RWPE2 (cell line): Measurements from ENCODE around the gene ZC3H4.

ENCODE experiments used
- ATAC-seq: fragments of 200-7000 bp; cut with Tn5 transposase; 3 replicates; pipeline ENCODE4 v1.9.1; 2021; ENCODE audit warnings: low read depth
- DNase-seq: peaks from one replicate; pipeline ENCODE4 v3.0.0-alpha.2; 2020; ENCODE audit warnings: low spot score
- H3K27ac ChIP-seq: fragments of 450-650 bp; 2 replicates; pipeline ENCODE4 v1.5.1; 2017; ENCODE audit warnings: mild to moderate bottlenecking; ENCODE audit not compliant: poor library complexity, severe bottlenecking
- H3K27me3 ChIP-seq: fragments of 250-450 bp; sonication (Bioruptor Pico); 2 replicates; pipeline ENCODE4 v1.5.1; 2021; ENCODE audit warnings: mild to moderate bottlenecking, moderate library complexity; ENCODE audit not compliant: insufficient read depth, poor library complexity, severe bottlenecking
- H3K36me3 ChIP-seq: fragments of 250-450 bp; sonication (Bioruptor Pico); 2 replicates; pipeline ENCODE4 v1.5.1; 2020; ENCODE audit warnings: low read depth, mild to moderate bottlenecking, moderate library complexity
- H3K4me1 ChIP-seq: fragments of 250-450 bp; sonication (Bioruptor Pico); 2 replicates; pipeline ENCODE4 v1.5.1; 2021; ENCODE audit warnings: mild to moderate bottlenecking, moderate library complexity; ENCODE audit not compliant: insufficient read depth, poor library complexity, severe bottlenecking
- H3K4me3 ChIP-seq: fragments of 250-450 bp; sonication (Bioruptor Pico); 2 replicates; pipeline ENCODE4 v1.5.1; 2021; ENCODE audit warnings: mild to moderate bottlenecking, moderate library complexity; ENCODE audit not compliant: severe bottlenecking
- H3K9me3 ChIP-seq: fragments of 250-450 bp; sonication (Bioruptor Pico); 2 replicates; pipeline ENCODE4 v1.5.1; 2021; ENCODE audit warnings: mild to moderate bottlenecking, moderate library complexity; ENCODE audit not compliant: severe bottlenecking
- TF ChIP-seq, protein P1 (sequence below): fragments of 450-650 bp; IDR thresholded peaks from one replicate; pipeline ENCODE4 v1.5.1; 2017; ENCODE audit warnings: mild to moderate bottlenecking, moderate library complexity; ENCODE audit not compliant: poor library complexity, severe bottlenecking

ZC3H4 gene

GRCh38 chr19:47073574-47073973 is 40.0 kb downstream of the ZC3H4 start:
- no peak for DNase-seq
- no peak overlapping the region for H3K4me3 ChIP-seq
- TF ChIP-seq, protein P1, sequence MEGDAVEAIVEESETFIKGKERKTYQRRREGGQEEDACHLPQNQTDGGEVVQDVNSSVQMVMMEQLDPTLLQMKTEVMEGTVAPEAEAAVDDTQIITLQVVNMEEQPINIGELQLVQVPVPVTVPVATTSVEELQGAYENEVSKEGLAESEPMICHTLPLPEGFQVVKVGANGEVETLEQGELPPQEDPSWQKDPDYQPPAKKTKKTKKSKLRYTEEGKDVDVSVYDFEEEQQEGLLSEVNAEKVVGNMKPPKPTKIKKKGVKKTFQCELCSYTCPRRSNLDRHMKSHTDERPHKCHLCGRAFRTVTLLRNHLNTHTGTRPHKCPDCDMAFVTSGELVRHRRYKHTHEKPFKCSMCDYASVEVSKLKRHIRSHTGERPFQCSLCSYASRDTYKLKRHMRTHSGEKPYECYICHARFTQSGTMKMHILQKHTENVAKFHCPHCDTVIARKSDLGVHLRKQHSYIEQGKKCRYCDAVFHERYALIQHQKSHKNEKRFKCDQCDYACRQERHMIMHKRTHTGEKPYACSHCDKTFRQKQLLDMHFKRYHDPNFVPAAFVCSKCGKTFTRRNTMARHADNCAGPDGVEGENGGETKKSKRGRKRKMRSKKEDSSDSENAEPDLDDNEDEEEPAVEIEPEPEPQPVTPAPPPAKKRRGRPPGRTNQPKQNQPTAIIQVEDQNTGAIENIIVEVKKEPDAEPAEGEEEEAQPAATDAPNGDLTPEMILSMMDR: no peak
- no peaks in the 10 kb centered on the region for H3K9me3 ChIP-seq
- H3K36me3 ChIP-seq: peaks cover 74% of the 10 kb centered on the region
- ATAC-seq: no peak
- H3K27me3 ChIP-seq: no peaks in the 10 kb centered on the region
- H3K27ac ChIP-seq: no peak overlapping the region
- no peaks in the 10 kb centered on the region for H3K4me1 ChIP-seq

- peaks cover 68% of the 10 kb centered on the region for H3K36me3 ChIP-seq
- TF ChIP-seq, protein P1: no peak
These were observed 41.3 kb downstream of the ZC3H4 start for GRCh38 chr19:47072323-47072722.

DNA sequence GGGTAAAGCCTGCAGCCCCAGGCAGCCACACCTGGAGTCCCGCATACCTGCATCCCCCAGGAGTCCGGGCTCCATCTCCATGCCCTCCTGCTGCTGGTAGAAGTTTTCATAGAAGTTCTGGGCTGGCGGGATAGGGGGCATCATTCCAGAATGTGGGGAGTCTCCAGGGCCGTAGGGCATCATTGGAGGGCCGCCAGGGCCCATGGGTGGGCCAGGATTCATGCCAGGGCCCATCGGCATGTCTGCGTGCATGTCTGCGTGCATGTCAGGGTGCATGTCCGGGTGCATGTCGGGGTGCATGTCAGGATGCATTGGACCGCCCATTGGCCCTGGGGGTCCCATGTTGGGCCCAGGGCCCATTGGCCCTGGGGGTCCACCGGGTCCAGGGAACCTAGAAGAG is 41.8 kb downstream of the ZC3H4 start:
- no peaks in the 10 kb centered on the region for H3K4me1 ChIP-seq
- H3K27ac ChIP-seq: no peak overlapping the region
- no peak for DNase-seq
- H3K27me3 ChIP-seq: no peaks in the 10 kb centered on the region
- ATAC-seq: no peak
- H3K36me3 ChIP-seq: peaks cover 68% of the 10 kb centered on the region
- no peak overlapping the region for H3K4me3 ChIP-seq
- H3K9me3 ChIP-seq: no peaks in the 10 kb centered on the region
- TF ChIP-seq, protein P1: no peak

More at GRCh38 chr19:47072323-47072722, 41.3 kb downstream of the ZC3H4 start:
- Histone ChIP-seq H3K27ac (no peak overlapping the region), H3K4me3 (no peak overlapping the region), H3K9me3 (no peaks in the 10 kb centered on the region), H3K27me3 (no peaks in the 10 kb centered on the region), H3K4me1 (no peaks in the 10 kb centered on the region)
- ATAC-seq: no peak
- DNase-seq: no peak

DNA sequence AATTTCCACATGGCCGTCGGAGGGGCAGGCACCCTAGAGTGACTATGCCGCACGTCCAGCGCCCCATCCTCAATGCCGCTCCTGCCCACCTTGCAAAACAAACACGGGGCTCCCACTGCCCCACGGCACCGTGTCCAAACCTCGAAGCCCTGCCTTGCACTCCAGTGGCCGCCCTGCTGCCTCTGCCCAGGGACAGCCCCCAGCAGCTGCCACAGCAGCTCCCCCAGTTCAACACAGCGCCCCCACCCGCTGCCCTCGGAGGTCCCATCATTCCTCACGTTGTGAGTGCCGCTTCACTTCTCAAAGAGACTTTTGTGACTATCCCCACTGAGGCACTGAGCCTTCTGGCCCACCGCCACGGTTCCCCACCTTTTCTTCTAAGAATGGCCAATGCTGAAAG is 42.8 kb downstream of the ZC3H4 start:
- H3K27me3 ChIP-seq: no peaks in the 10 kb centered on the region
- no peak for DNase-seq
- H3K4me3 ChIP-seq: no peak overlapping the region
- no peaks in the 10 kb centered on the region for H3K4me1 ChIP-seq
- no peaks in the 10 kb centered on the region for H3K9me3 ChIP-seq
- TF ChIP-seq, protein P1: no peak
- ATAC-seq: no peak
- H3K27ac ChIP-seq: no peak overlapping the region
- H3K36me3 ChIP-seq: peaks cover 65% of the 10 kb centered on the region

- Histone ChIP-seq H3K4me1 (no peaks in the 10 kb centered on the region), H3K4me3 (no peak overlapping the region), H3K27me3 (no peaks in the 10 kb centered on the region), H3K36me3 (peaks cover 73% of the 10 kb centered on the region), H3K9me3 (no peaks in the 10 kb centered on the region), H3K27ac (no peak overlapping the region)
- TF ChIP-seq, protein P1: no peak
- DNase-seq: no peak
- no peak for ATAC-seq
These were observed 43.8 kb downstream of the ZC3H4 start for GRCh38 chr19:47069795-47070194.
